Kidney (tissue), 14 donors: ENCODE data around the gene EEF1AKMT4. TPM values are rescaled to one million over a fixed set of nuclear protein-coding genes. Genes with fewer than 3 reads are reported as not detected.

Source experiments
- DNase-seq, 5 donors: peaks; one replicate each; pipeline ENCODE4 v3.0.0-alpha.2; 2013 to 2020
- FAIRE-seq: peaks from 2 replicates; lab custom pipeline; 2012; peaks lifted over from hg19 to GRCh38; lab: Jason Lieb, UNC
- H3K27ac ChIP-seq, 2 donors: one replicate each; pipeline ENCODE4 v1.7.0; 2013; ENCODE audit warnings: low read depth in 2 of 2, low read length in 2 of 2, inconsistent platforms in 1 of 2
- H3K27me3 ChIP-seq: one replicate; pipeline ENCODE4 v1.7.1; 2013; ENCODE audit warnings: low read length, inconsistent platforms; ENCODE audit not compliant: control insufficient read depth, insufficient read depth
- H3K36me3 ChIP-seq, 3 donors: one replicate each; pipeline versions ENCODE4 v1.7.0 to v1.7.1; 2013; ENCODE audit warnings: low read length in 3 of 3, control low read depth in 1 of 3, inconsistent platforms in 1 of 3; ENCODE audit not compliant: insufficient read depth in 3 of 3, control insufficient read depth in 2 of 3
- H3K4me1 ChIP-seq, 3 donors: one replicate each; pipeline versions ENCODE4 v1.7.0 to v1.7.1; 2013; ENCODE audit warnings: low read length in 3 of 3, inconsistent platforms in 1 of 3, low read depth in 1 of 3; ENCODE audit not compliant: control insufficient read depth in 2 of 3, insufficient read depth in 2 of 3
- H3K4me3 ChIP-seq, 3 donors: one replicate each; pipeline versions ENCODE4 v1.7.0 to v1.8.1; 2013; ENCODE audit warnings: low read length in 3 of 3, control low read depth in 1 of 3, inconsistent platforms in 1 of 3
- H3K9ac ChIP-seq, 3 donors: one replicate each; pipeline versions ENCODE4 v1.7.0 to v1.7.1; 2013; ENCODE audit warnings: low read length in 3 of 3, control low read depth in 1 of 3, inconsistent platforms in 1 of 3
- H3K9me3 ChIP-seq, 3 donors: one replicate each; pipeline versions ENCODE4 v1.7.0 to v1.7.1; 2013; ENCODE audit warnings: low read length in 3 of 3, control low read depth in 1 of 3, inconsistent platforms in 1 of 3; ENCODE audit not compliant: control insufficient read depth in 2 of 3, insufficient read depth in 1 of 3
- intact Hi-C: fragments of 100-400 bp; cut with DNase I; formaldehyde crosslinking; loops from one replicate; pipeline ENCODE4 v1.11.1; 2022
- polyA plus RNA-seq: library from polyadenylated mRNA; stranded (reverse); fragments of 350-450 nt; fragmentation: Illumina TruSeq; extraction: RNeasy Lipid Tissue Mini Kit (QIAGEN cat#74804); gene quantifications from one replicate; pipeline ENCODE4 v1.2.3, GENCODE V29; 2014; ENCODE audit warnings: low read depth, low replicate concordance; ENCODE audit not compliant: insufficient read depth
- total RNA-seq: library from RNA; stranded (reverse); fragmentation: NEBNext Ultra II Directional; extraction: Animal tissue kit (Norgen Biotek cat#: 25700); gene quantifications from one replicate; pipeline ENCODE4 v1.2.1, GENCODE V29; 2021
- TF ChIP-seq, protein P1 (sequence below): IDR thresholded peaks from 3 replicates; pipeline ENCODE4 v1.5.1; 2012; ENCODE audit warnings: mild to moderate bottlenecking, moderate library complexity, borderline replicate concordance; ENCODE audit not compliant: insufficient read depth; ENCODE audit errors: extremely low read depth
- donor health status: control.
- donor health status: control.
- donor health status: control.
- donor health status: control.
- donor health status: control.
- donor health status: DM: yes; HTN: yes; CAD: no.
- donor health status: Normal renal cell carcinoma (clear cell type).

EEF1AKMT4 gene
- total and polyA plus RNA-seq, 2 donors from 2014 or later = 2.8 to 6.1 TPM

DNA sequence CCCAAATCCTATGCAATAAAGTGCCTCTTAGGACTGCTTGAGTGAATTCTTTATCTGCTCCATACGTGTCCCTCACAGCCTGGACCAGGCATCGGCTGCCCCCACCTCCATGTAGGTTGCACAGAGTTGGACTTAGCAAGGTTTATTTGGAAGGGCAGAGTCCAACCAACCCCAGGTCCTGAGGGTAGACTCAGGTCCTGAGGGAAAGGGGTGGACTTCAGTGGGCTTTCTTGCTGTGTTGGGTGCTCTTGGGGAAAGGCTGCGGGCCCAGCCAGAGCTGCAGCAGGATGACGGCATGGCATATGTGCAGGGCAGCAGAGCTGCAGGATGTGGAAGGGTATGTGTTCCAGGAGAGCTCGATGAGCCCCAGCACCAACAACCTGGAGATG is 7.2 kb upstream of the EEF1AKMT4 start:
- Histone ChIP-seq H3K9me3 (no peaks in the 10 kb centered on the region), H3K4me3 (no peak overlapping the region), H3K4me1 (peaks cover 0 to 3% (median 0%) of the 10 kb centered on the region in 3 donors), H3K9ac (no peak overlapping the region), H3K36me3 (peaks cover 0 to 25% (median 15%) of the 10 kb centered on the region in 3 donors), H3K27ac (no peak overlapping the region), H3K27me3 (no peaks in the 10 kb centered on the region)
- intact Hi-C loops = no loop called here
- TF ChIP-seq, protein P1, sequence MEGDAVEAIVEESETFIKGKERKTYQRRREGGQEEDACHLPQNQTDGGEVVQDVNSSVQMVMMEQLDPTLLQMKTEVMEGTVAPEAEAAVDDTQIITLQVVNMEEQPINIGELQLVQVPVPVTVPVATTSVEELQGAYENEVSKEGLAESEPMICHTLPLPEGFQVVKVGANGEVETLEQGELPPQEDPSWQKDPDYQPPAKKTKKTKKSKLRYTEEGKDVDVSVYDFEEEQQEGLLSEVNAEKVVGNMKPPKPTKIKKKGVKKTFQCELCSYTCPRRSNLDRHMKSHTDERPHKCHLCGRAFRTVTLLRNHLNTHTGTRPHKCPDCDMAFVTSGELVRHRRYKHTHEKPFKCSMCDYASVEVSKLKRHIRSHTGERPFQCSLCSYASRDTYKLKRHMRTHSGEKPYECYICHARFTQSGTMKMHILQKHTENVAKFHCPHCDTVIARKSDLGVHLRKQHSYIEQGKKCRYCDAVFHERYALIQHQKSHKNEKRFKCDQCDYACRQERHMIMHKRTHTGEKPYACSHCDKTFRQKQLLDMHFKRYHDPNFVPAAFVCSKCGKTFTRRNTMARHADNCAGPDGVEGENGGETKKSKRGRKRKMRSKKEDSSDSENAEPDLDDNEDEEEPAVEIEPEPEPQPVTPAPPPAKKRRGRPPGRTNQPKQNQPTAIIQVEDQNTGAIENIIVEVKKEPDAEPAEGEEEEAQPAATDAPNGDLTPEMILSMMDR = no peak
- DNase-seq (peak in 1 of 5 donors; percentile 47), FAIRE-seq (no peak)

DNA sequence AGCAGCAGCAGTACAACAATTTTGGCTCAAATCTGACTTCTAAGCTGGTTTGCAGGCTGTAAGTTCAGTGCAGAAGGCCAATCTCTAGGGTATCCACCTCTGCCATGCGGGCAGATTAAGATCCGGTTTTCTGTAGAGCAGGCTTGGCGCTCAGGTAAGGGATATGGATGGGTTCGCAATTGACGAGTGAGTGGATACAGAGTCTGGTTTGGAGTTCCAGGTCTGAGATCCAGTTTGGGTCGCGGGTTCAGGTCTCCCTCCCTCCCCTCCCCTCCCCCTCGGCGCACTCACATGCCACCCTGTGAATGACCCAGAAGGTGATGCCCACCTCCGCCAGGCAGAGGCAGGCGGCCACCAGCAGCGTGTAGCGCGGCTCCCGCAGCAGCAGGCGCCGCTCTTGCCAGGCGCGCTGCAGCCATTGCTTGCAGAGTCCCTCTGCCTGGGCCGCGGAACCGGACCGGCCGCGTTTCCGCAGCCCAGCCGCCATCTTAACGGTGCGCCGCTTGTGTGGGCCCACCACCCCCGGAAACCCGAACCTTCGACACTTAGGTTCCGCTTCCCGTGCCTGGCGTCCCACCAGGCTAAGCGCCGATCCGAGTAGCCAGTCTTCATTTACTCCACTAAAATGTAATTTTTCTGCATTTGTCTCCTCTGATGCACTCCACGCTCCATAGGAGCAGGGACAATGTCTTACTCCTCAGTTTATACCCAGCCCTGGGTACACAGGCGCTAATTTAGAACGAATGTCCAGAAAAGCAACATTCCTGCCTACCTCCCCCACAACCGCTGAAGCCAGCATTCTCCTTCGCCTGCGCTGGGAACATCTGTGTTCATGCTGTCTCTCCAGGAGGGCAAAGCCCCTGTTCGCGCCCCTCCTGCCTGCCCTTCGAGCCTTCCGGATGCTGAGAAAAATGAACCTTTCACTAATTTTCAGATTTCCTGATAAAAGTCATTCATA is 739 bp upstream of the EEF1AKMT4 start, which contains the start of gene ALG3:
TSS of gene ALG3 (minus strand) at position 509 of the 958 bp plus-strand sequence. CDS start at position 487, 22 bp downstream.
- TF ChIP-seq, protein P1 = no peak
- H3K4me3 ChIP-seq = peak within 1 kb of the TSS; percentile 74 to 100 (median 94)
- H3K36me3 ChIP-seq = peaks cover 0 to 13% (median 6%) of the 10 kb centered on the region in 3 donors
- H3K27ac ChIP-seq = peak within 1 kb of the TSS; percentile 26 to 53
- intact Hi-C loops = no loop called here
- no peak for FAIRE-seq
- H3K9ac ChIP-seq = peak within 1 kb of the TSS; percentile 86 to 90 (median 87)
- no peaks in the 10 kb centered on the region for H3K27me3 ChIP-seq
- no peaks in the 10 kb centered on the region for H3K9me3 ChIP-seq
- DNase-seq = peak; percentile 87 to 94 (median 92)
- peaks cover 0 to 9% (median 6%) of the 10 kb centered on the region in 3 donors for H3K4me1 ChIP-seq

DNA sequence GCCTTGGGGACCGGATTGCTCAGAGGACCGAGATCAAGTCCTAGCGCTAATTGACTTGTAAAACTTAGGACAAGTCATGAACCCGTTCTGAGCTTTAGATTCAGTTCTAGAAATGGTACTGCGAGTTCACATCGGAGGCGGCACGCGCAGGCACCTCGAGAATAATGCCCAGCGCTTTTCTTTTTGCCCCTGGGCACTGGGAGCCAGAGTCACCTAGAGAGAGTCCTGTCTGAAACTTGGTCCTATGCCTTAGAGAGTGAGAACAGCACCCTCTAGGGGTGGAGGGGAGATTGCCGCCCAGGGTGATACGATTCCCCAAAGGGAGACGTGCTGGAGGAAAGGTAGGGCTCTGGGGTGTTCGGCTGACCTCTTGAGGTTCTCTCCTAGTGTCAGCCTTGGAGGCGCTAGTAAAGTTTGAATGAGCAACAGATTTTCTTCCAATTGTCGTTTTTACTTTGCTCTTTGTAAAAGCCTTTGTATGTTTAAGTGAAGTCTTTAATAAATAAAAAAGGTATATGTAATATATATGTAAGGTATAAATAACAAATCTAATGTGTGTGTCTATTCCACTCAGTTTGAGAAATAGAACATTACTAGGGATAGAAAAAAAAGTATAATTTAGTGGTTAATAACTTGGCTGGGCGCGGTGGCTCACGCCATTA is 826 bp downstream of the EEF1AKMT4 start:
- Histone ChIP-seq H3K4me3 (peak overlapping the region; percentile 74 to 100 (median 94)), H3K9me3 (no peaks in the 10 kb centered on the region), H3K36me3 (peaks cover 0 to 2% (median under 1%) of the 10 kb centered on the region in 3 donors), H3K27ac (no peak overlapping the region), H3K4me1 (peaks cover 0 to 9% (median 6%) of the 10 kb centered on the region in 3 donors), H3K27me3 (no peaks in the 10 kb centered on the region), H3K9ac (peak overlapping the region in 2 of 3 donors; percentile 86 to 87)
- intact Hi-C loops = no loop called here
- TF ChIP-seq, protein P1 = peak; percentile 85
- peak; percentile 85 to 90 (median 89) for DNase-seq
- no peak for FAIRE-seq
